HepG2 (cell line): ENCODE results near the gene XPC. TPM values are rescaled to one million over a fixed set of nuclear protein-coding genes. Genes with fewer than 3 reads are reported as not detected.
A peak's percentile ranks its signal among the peaks of the same experiment; 100 is the strongest.

Experiments
- ELF3 ChIP-seq: IDR thresholded peaks from 2 replicates; pipeline ENCODE4 v1.6.1; 2016; ENCODE audit warnings: missing genetic modification reagents, missing compliant biosample characterization
- ELK4 ChIP-seq: sonication (generic); formaldehyde crosslinking; IDR thresholded peaks from 2 replicates; pipeline ENCODE4 v1.9.0; 2021; ENCODE audit warnings: missing genetic modification reagents, borderline replicate concordance
- FOXK1 ChIP-seq: sonication (generic); formaldehyde crosslinking; IDR thresholded peaks from 2 replicates; pipeline ENCODE4 v1.4.0; 2020; ENCODE audit warnings: low read depth, missing genetic modification reagents, borderline replicate concordance
- HMGXB4 ChIP-seq, 2 experiments: sonication (generic) in 1 of 2; formaldehyde crosslinking in 1 of 2; IDR thresholded peaks; 2 replicates each; pipeline versions ENCODE4 v1.4.0 to v1.6.1; 2018 to 2020; ENCODE audit warnings: missing genetic modification reagents in 2 of 2, borderline replicate concordance in 1 of 2, low read depth in 1 of 2, mild to moderate bottlenecking in 1 of 2, missing biosample characterization in 1 of 2
- IRF2 ChIP-seq: IDR thresholded peaks from 2 replicates; pipeline ENCODE4 v1.6.1; 2018; ENCODE audit warnings: missing genetic modification reagents, missing compliant biosample characterization
- NFRKB ChIP-seq: fragments of 450-650 bp; IDR thresholded peaks from 2 replicates; pipeline ENCODE4 v1.6.1; 2017
- NR2F6 ChIP-seq, 2 experiments: IDR thresholded peaks; 2 replicates each; pipeline ENCODE4 v1.6.1; 2016; ENCODE audit warnings: antibody characterized with exemption in 1 of 2, mild to moderate bottlenecking in 1 of 2
- PLSCR1 ChIP-seq: sonication (generic); formaldehyde crosslinking; IDR thresholded peaks from 2 replicates; pipeline ENCODE4 v1.5.0; 2020; ENCODE audit warnings: missing genetic modification reagents, mild to moderate bottlenecking, borderline replicate concordance
- STAT5B ChIP-seq: sonication (generic); formaldehyde crosslinking; IDR thresholded peaks from 2 replicates; pipeline ENCODE4 v1.4.0; 2020; ENCODE audit warnings: missing genetic modification reagents
- THAP11 ChIP-seq: IDR thresholded peaks from 2 replicates; pipeline ENCODE4 v1.6.1; 2016; ENCODE audit warnings: missing biosample characterization, missing genetic modification reagents
- THRA ChIP-seq: sonication (generic); formaldehyde crosslinking; IDR thresholded peaks from 2 replicates; pipeline ENCODE4 v1.4.0; 2020; ENCODE audit warnings: missing genetic modification reagents, borderline replicate concordance
- ZFAT ChIP-seq: sonication (generic); formaldehyde crosslinking; conservative IDR thresholded peaks from 2 replicates; pipeline ENCODE4 v1.8.1; 2023; ENCODE audit warnings: missing genetic modification reagents, inconsistent platforms
- polyA plus RNA-seq, 8 experiments: library from polyadenylated mRNA; depleted of rRNA in 3 of 8; stranded (reverse) in 7 of 8; unstranded in 1 of 8; fragments of >200 nt; fragmentation: Illumina TruSeq in 4 of 8; extraction: Trizol in 4 of 8; gene quantifications; 2 replicates each; pipeline versions ENCODE4 v1.2.1 to v1.2.3, GENCODE V29; 2011 to 2016; ENCODE audit warnings: low read depth in 4 of 8, missing spikeins in 1 of 8, mixed read lengths in 1 of 8; ENCODE audit not compliant: insufficient read depth in 1 of 8
- total RNA-seq, 5 experiments: library from RNA; depleted of rRNA; stranded (reverse); fragments of >200 nt; fragmentation: Illumina TruSeq; extraction: Trizol; gene quantifications; 2 replicates each; pipeline ENCODE4 v1.2.3, GENCODE V29; 2016; ENCODE audit warnings: low read depth in 1 of 5
- TF ChIP-seq, protein P1 (sequence below): sonication (generic); formaldehyde crosslinking; IDR thresholded peaks from 2 replicates; pipeline ENCODE4 v1.5.1; 2020; ENCODE audit warnings: mild to moderate bottlenecking, missing genetic modification reagents, moderate library complexity
- TF ChIP-seq, protein P2 (sequence below): sonication (generic); formaldehyde crosslinking; IDR thresholded peaks from 2 replicates; pipeline ENCODE4 v1.5.0; 2020; ENCODE audit warnings: mild to moderate bottlenecking, missing genetic modification reagents, moderate library complexity
- TF ChIP-seq, protein P3 (sequence below): sonication (generic); formaldehyde crosslinking; IDR thresholded peaks from 2 replicates; pipeline ENCODE4 v1.4.0; 2020; ENCODE audit warnings: missing genetic modification reagents

The XPC gene
- total and polyA plus RNA-seq, 2 of the 13 experiments (the other 11 are each of a cell fraction or from before 2014, with no cell fraction given) = 9.4 to 24.1 TPM

- TF ChIP-seq, protein P1, sequence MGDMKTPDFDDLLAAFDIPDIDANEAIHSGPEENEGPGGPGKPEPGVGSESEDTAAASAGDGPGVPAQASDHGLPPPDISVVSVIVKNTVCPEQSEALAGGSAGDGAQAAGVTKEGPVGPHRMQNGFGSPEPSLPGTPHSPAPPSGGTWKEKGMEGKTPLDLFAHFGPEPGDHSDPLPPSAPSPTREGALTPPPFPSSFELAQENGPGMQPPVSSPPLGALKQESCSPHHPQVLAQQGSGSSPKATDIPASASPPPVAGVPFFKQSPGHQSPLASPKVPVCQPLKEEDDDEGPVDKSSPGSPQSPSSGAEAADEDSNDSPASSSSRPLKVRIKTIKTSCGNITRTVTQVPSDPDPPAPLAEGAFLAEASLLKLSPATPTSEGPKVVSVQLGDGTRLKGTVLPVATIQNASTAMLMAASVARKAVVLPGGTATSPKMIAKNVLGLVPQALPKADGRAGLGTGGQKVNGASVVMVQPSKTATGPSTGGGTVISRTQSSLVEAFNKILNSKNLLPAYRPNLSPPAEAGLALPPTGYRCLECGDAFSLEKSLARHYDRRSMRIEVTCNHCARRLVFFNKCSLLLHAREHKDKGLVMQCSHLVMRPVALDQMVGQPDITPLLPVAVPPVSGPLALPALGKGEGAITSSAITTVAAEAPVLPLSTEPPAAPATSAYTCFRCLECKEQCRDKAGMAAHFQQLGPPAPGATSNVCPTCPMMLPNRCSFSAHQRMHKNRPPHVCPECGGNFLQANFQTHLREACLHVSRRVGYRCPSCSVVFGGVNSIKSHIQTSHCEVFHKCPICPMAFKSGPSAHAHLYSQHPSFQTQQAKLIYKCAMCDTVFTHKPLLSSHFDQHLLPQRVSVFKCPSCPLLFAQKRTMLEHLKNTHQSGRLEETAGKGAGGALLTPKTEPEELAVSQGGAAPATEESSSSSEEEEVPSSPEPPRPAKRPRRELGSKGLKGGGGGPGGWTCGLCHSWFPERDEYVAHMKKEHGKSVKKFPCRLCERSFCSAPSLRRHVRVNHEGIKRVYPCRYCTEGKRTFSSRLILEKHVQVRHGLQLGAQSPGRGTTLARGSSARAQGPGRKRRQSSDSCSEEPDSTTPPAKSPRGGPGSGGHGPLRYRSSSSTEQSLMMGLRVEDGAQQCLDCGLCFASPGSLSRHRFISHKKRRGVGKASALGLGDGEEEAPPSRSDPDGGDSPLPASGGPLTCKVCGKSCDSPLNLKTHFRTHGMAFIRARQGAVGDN (CRISPR knock-in tag) = peak; percentile 22; the same call in 1 of the 2 replicates
- no peak for TF ChIP-seq NR2F6 (IDR thresholded peaks at IDR 0.05)
- peak; percentile 31; the same call in 1 of the 2 replicates for TF ChIP-seq NR2F6 (CRISPR knock-in tag; IDR thresholded peaks at IDR 0.05)
- TF ChIP-seq FOXK1 = peak; percentile 29; the same call in 1 of the 2 replicates
- TF ChIP-seq IRF2 (CRISPR knock-in tag) = peak; percentile 52; the same call in 1 of the 2 replicates
- TF ChIP-seq, protein P2, sequence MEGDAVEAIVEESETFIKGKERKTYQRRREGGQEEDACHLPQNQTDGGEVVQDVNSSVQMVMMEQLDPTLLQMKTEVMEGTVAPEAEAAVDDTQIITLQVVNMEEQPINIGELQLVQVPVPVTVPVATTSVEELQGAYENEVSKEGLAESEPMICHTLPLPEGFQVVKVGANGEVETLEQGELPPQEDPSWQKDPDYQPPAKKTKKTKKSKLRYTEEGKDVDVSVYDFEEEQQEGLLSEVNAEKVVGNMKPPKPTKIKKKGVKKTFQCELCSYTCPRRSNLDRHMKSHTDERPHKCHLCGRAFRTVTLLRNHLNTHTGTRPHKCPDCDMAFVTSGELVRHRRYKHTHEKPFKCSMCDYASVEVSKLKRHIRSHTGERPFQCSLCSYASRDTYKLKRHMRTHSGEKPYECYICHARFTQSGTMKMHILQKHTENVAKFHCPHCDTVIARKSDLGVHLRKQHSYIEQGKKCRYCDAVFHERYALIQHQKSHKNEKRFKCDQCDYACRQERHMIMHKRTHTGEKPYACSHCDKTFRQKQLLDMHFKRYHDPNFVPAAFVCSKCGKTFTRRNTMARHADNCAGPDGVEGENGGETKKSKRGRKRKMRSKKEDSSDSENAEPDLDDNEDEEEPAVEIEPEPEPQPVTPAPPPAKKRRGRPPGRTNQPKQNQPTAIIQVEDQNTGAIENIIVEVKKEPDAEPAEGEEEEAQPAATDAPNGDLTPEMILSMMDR = peak; percentile 92
- no peak for TF ChIP-seq STAT5B
- no peak for TF ChIP-seq PLSCR1
- peak; percentile 13 to 47; a peak in 1 of 4 replicates for TF ChIP-seq HMGXB4 (CRISPR knock-in tag; IDR thresholded peaks at IDR 0.05; ENCODE audit: borderline replicate concordance in 1 of 2, low read depth in 1 of 2)
- TF ChIP-seq THRA (CRISPR knock-in tag) = no peak
- no peak for TF ChIP-seq ZFAT (CRISPR knock-in tag)
- no peak for TF ChIP-seq NFRKB
- TF ChIP-seq ELK4 = no peak
- TF ChIP-seq, protein P3, sequence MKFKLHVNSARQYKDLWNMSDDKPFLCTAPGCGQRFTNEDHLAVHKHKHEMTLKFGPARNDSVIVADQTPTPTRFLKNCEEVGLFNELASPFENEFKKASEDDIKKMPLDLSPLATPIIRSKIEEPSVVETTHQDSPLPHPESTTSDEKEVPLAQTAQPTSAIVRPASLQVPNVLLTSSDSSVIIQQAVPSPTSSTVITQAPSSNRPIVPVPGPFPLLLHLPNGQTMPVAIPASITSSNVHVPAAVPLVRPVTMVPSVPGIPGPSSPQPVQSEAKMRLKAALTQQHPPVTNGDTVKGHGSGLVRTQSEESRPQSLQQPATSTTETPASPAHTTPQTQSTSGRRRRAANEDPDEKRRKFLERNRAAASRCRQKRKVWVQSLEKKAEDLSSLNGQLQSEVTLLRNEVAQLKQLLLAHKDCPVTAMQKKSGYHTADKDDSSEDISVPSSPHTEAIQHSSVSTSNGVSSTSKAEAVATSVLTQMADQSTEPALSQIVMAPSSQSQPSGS (CRISPR knock-in tag) = 0 out of 2 replicates have a peak, but pooled peaks have one; percentile 26
- 0 out of 2 replicates have a peak, but pooled peaks have one; percentile 30 for TF ChIP-seq THAP11 (CRISPR knock-in tag)
- TF ChIP-seq ELF3 (CRISPR knock-in tag) = 0 out of 2 replicates have a peak, but pooled peaks have one; percentile 20
Observed at GRCh38 chr3:14203521-14204079, 25.2 kb upstream of the XPC start (continued).
